ENCODE data around the gene BCL11B. TPM values are rescaled to one million over a fixed set of nuclear protein-coding genes. Genes with fewer than 3 reads are reported as not detected.

The BCL11B gene
- total and polyA plus RNA-seq, 2 of the 8 experiments (the other 6 are each of a cell fraction or from before 2014, with no cell fraction given): 0.63 to 5.9 TPM

GRCh38 chr14:99225436-99226203, 46.4 kb downstream of the BCL11B start:
- H2BK12ac ChIP-seq (ENCODE audit: low read depth, low read length): no peak overlapping the region
- no peaks in the 10 kb centered on the region for H3K9me3 ChIP-seq (ENCODE audit: insufficient read depth in 2 of 2, low read depth in 1 of 2, low read length in 1 of 2)
- no peak overlapping the region for H3K23ac ChIP-seq (ENCODE audit: insufficient read length)
- H3K18ac ChIP-seq (ENCODE audit: extremely low read depth, low read length): no peak overlapping the region
- DNase-seq (ENCODE audit: low read depth in 1 of 2, low spot score in 2 of 2) (no peak), FAIRE-seq (no peak)
- no peak overlapping the region for H2BK5ac ChIP-seq (ENCODE audit: low read depth, low read length)
- no peak overlapping the region for H2AFZ ChIP-seq (ENCODE audit: low read length)
- H4K5ac ChIP-seq (ENCODE audit: insufficient read length, low read depth, low read length): no peak overlapping the region
- H3K79me2 ChIP-seq (ENCODE audit: control insufficient read depth in 1 of 2, insufficient read depth in 2 of 2, low read length in 2 of 2): peaks cover 0 to 41% of the 10 kb centered on the region in 2 experiments; a peak in 1 of 4 replicates
- no peak overlapping the region for H3K4me2 ChIP-seq (ENCODE audit: insufficient read depth in 1 of 2, low read depth in 2 of 2, low read length in 2 of 2)
- no peak overlapping the region for H4K91ac ChIP-seq (replicated peaks; ENCODE audit: insufficient read length, low read length)
- no peak overlapping the region for H2BK15ac ChIP-seq (ENCODE audit: low read length)
- no peak overlapping the region for H3K56ac ChIP-seq (replicated peaks; ENCODE audit: insufficient read length, low read depth, low read length)
- no peaks in the 10 kb centered on the region for H3K27me3 ChIP-seq (replicated peaks in 1 of 4; ENCODE audit: control insufficient read depth in 3 of 4, extremely low read depth in 1 of 4, insufficient read depth in 3 of 4, low read length in 3 of 4)
- CTCF ChIA-PET (ENCODE audit: partially characterized antibody): interaction anchor here (0.6 to 2.3 kb wide), 19 partner anchors 9 to 525 kb away, joined by 3 to 13 read pairs (median 4); no protein-coding TSS in a partner anchor
- peaks cover 0 to 4% (median 2%) of the 10 kb centered on the region in 4 experiments; a peak in 4 of 7 replicates for H3K4me1 ChIP-seq (replicated peaks in 1 of 4; ENCODE audit: control insufficient read depth in 3 of 4, insufficient read depth in 4 of 4, low read length in 3 of 4)
- no peaks in the 10 kb centered on the region for H4K20me1 ChIP-seq (replicated peaks in 1 of 2; ENCODE audit: control insufficient read depth in 1 of 2, insufficient read depth in 2 of 2, low read length in 2 of 2)
- H3K4ac ChIP-seq (replicated peaks; ENCODE audit: insufficient read length, low read depth, low read length): no peak overlapping the region
- H3K9ac ChIP-seq (replicated peaks in 1 of 4; ENCODE audit: extremely low read depth in 1 of 4, low read depth in 3 of 4, low read length in 3 of 4): no peak overlapping the region
- H3K23me2 ChIP-seq (ENCODE audit: low read depth, low read length): peaks cover 4% of the 10 kb centered on the region; the same call in 1 of the 2 replicates
- no peaks in the 10 kb centered on the region for H3K36me3 ChIP-seq (ENCODE audit: control insufficient read depth in 2 of 4, insufficient read depth in 4 of 4, low read length in 3 of 4)
- 93% methylated on average over 13 of the region's 13 CpGs; no CpG with 5 or more reads in 1 of the 2 experiments for WGBS, 2 experiments (ENCODE audit: extremely low coverage in 1 of 2, insufficient coverage in 1 of 2, insufficient read length in 1 of 2, insufficient replicate concordance in 2 of 2, low coverage in 1 of 2, low lambda C conversion rate in 2 of 2, missing lambda C conversion rate in 1 of 2)
- no peak overlapping the region for H3K14ac ChIP-seq (ENCODE audit: insufficient read length)
- no peak overlapping the region for H2AK5ac ChIP-seq (ENCODE audit: low read depth, low read length)
- H3K27ac ChIP-seq (ENCODE audit: low read depth, low read length): no peak overlapping the region
- POLR2A ChIA-PET (ENCODE audit: partially characterized antibody): interaction anchor here (0.6 to 1.7 kb wide), 4 partner anchors 10 to 21 kb away, joined by 3 to 4 read pairs (median 4); no protein-coding TSS in a partner anchor
- no peak overlapping the region for H3K4me3 ChIP-seq (ENCODE audit: extremely low read depth in 1 of 4, insufficient read depth in 2 of 4, low read depth in 3 of 4, low read length in 4 of 4)
- H3K79me1 ChIP-seq (ENCODE audit: low read depth, low read length): peaks cover 3% of the 10 kb centered on the region; the same call in 1 of the 2 replicates
- H2BK20ac ChIP-seq (ENCODE audit: low read length): no peak overlapping the region
- H4K8ac ChIP-seq (ENCODE audit: extremely low read depth, insufficient read depth, low read length): peak overlapping the region; percentile 1; the same call in 1 of the 2 replicates
- H2BK120ac ChIP-seq (replicated peaks; ENCODE audit: low read depth, low read length): no peak overlapping the region
- TF ChIP-seq POLR2A (IDR thresholded peaks at IDR 0.05; ENCODE audit: control extremely low read depth in 1 of 2, low read depth in 2 of 2, low read length in 2 of 2) (no peak), RNF2 (IDR thresholded peaks at IDR 0.05; ENCODE audit: borderline replicate concordance, low read depth, low read length, missing control alignments, poor library complexity, severe bottlenecking) (no peak), RAD21 (IDR thresholded peaks at IDR 0.05 in 1 of 2, conservative IDR thresholded peaks at IDR 0.05 in 1 of 2; ENCODE audit: low read depth in 2 of 2, low read length in 2 of 2) (no peak), CHD2 (IDR thresholded peaks at IDR 0.05; ENCODE audit: low read length) (no peak), SAP30 (IDR thresholded peaks at IDR 0.05; ENCODE audit: insufficient read depth, insufficient replicate concordance, low read length) (no peak), CREB1 (IDR thresholded peaks at IDR 0.05) (no peak), CHD1 (IDR thresholded peaks at IDR 0.05; ENCODE audit: low read depth, low read length) (no peak), RFX5 (IDR thresholded peaks at IDR 0.05; ENCODE audit: borderline replicate concordance, low read depth, low read length) (no peak)
- TF ChIP-seq, protein P1, sequence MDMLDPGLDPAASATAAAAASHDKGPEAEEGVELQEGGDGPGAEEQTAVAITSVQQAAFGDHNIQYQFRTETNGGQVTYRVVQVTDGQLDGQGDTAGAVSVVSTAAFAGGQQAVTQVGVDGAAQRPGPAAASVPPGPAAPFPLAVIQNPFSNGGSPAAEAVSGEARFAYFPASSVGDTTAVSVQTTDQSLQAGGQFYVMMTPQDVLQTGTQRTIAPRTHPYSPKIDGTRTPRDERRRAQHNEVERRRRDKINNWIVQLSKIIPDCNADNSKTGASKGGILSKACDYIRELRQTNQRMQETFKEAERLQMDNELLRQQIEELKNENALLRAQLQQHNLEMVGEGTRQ (IDR thresholded peaks at IDR 0.05; ENCODE audit: low read length): no peak
- TF ChIP-seq, protein P2, sequence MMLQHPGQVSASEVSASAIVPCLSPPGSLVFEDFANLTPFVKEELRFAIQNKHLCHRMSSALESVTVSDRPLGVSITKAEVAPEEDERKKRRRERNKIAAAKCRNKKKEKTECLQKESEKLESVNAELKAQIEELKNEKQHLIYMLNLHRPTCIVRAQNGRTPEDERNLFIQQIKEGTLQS (IDR thresholded peaks at IDR 0.05; ENCODE audit: insufficient read depth, low read depth, low read length): no peak

All from H1 (cell line).